Stimulated activated CD4-positive, alpha-beta T cell treated with anti-CD3 and anti-CD28 coated beads, Interleukin-12 subunit alpha, Interleukin-12 subunit beta, amount 100 ng/mL, for 4 hours (primary cell): ENCODE results near the gene PTPRN2.
"Not testable (repeated sequence)": the region's sequence is repeated elsewhere in the genome, so short reads cannot be mapped to it uniquely, and the experiment has no call there.

Experiments
- DNase-seq: peaks from one replicate; pipeline ENCODE4 v3.0.0-alpha.2; 2020

Gene PTPRN2

DNA sequence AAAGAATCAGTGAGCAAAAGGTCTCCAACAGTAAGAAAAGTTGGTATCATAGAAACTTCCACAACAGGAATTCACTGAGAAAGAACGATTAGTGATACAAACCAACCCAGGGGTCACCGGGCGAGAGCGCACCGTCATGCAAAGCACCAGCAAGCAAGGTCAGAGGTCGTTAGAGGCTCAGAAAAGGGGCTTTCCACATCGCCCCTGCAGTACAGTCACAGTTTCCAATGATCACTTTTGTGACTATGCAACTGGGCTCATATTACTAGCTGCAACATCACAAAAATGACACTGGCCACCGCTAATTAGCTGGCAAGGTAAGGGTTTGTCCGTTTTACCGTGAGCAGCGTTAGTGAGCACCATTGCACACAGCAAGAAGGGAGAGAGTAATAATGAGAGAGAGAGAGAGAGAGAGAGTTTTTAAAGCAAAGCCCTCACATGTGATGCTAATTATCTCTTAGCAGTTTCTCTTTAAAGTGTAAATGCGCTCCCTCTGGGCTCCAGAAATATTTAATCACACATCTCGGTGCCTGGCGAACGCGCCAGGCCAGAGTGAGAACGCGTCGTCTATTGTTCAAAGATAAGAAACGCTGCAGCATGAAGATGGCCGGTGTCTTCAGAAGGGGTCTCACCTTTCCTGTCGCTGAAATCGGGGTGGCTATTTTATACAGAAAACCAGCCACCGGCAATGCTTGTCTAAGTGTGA is 1013.4 kb downstream of the PTPRN2 start:
- no peak for DNase-seq

- no peak for DNase-seq
Measured at GRCh38 chr7:157573244-157573643, 1014.4 kb downstream of the PTPRN2 start.

- no peak for DNase-seq
Measured at GRCh38 chr7:157572622-157573021, 1015.0 kb downstream of the PTPRN2 start.

GRCh38 chr7:157570531-157571200 is 1017.0 kb downstream of the PTPRN2 start:
- DNase-seq, result no peak

- no peak for DNase-seq
Measured at GRCh38 chr7:157569967-157570366, 1017.7 kb downstream of the PTPRN2 start.

GRCh38 chr7:157568770-157569584 is 1018.6 kb downstream of the PTPRN2 start:
- peak; percentile 38 for DNase-seq

GRCh38 chr7:157568106-157568769 is 1019.4 kb downstream of the PTPRN2 start:
- no peak for DNase-seq

GRCh38 chr7:157567666-157568065 is 1020.0 kb downstream of the PTPRN2 start:
- no peak for DNase-seq

DNA sequence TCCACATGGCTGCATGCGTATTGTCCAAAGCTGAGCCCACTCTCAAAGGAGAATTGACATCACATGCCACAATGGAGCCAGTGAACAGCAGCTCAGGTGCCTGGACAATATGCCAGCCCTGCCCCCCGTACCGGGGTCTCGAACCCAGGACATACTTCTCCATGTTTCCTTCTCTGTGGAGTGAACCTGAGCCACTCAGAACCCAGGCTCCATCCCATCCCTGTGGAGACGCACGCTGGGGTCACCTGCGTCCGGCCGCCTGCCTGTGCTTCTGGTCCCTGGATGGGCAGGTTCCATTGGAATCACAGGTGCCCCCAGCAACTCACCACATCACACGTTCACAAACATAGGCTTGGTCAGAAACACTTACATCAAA is 1021.0 kb downstream of the PTPRN2 start:
- DNase-seq, result no peak

DNA sequence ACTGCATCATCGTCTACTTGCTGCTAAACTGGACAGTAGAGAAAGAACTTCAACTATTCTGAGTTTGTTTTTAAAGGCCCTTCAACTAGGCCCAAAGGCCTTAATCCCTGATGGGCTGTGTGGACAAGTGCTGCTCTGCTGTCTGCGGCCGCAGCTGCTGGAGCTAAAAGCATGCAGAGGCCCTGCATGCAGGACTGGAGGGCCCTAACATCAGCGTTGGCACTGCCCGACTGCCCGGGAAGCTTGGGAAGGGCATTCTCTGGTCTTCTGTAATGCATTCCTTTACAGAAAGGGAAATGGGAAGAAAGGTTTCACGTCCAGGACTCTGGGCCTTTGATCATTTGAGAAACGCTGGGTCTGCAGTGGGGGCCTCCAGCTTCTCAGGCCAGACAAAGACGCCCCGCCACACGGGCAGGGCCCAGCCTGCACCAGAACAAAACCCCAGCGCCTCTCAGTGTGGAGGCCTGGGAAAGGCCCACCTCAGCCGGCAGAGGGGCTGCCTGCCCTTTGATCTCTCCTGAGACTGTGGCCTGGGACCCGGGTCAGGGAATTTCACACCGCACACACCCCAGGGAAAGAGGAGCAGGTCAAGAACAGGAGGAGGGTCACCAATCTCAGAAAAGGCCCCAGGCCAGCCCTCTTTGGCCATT is 1021.5 kb downstream of the PTPRN2 start:
- DNase-seq, result no peak

DNA sequence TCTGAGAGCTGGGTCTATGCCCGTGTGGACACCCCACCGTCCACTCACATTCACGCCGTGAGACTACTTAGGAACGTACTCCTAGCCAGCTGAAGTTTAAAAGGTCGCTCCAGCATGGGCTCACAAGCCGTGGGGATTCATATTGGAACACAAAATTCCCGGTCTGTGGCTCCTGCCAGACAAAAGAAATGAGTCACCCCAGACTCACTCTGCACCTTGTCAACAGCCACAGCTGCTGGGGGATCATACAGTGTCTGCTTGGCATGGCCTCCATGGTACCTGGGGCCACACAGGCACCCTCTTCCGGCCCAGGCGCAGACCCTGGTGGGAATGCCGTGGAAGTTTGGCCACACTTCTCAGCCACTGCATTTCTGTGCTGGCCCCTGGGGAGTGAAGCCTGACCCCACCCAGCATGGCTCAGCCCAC is 1022.4 kb downstream of the PTPRN2 start:
- no peak for DNase-seq

DNA sequence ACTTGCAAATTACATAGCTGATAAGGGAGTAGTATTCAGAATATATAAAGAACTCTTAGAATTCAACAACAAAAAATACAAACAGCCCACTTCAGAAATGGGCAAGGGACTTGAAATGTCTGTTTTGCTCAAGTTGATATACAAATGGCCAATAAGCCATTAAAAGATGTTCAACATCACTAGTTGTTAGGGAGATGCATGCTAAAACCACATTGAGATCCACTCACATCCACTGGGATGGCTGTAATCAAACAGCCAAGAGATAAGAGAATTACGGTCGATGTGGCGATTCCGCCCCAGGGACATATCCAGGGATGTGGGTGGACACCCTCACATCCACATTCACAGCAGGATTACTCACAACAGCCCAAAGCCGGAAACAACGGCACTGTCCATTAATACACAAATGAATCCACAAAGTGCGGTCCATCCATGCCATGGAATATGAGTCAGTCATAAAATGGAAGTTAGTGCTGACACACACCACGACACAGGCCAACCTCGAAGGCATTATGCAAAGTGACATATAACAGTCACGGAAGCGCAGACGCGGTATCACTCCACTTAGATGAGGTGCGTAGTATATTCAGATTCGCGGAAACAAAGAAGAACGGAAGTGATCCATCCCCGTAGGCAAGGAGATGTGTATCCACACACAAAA is 1023.0 kb downstream of the PTPRN2 start:
- no peak for DNase-seq

DNA sequence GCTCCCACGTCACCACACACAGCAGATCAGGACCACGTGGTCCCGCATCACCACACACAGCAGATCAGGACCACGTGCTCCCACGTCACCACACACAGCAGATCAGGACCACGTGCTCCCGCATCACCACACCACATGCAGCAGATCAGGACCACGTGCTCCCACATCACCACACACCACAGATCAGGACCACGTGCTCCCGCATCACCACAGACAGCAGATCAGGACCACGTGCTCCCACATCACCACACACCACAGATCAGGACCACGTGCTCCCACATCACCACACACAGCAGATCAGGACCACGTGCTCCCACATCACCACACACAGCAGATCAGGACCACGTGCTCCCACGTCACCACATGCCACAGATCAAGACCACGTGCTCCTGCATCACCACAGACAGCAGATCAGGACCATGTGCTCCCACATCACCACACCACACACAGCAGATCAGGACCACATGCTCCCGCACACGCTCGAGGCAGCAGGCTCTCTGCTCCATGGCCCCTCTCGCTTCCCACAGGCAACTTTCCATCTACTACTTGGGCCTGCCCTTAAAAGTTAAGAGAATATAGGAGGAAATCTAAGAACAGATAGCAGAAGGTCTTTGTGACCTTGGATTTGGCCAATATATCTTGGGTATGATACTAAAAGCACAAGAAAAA is 1024.0 kb downstream of the PTPRN2 start:
- not testable (repeated sequence) for DNase-seq

DNA sequence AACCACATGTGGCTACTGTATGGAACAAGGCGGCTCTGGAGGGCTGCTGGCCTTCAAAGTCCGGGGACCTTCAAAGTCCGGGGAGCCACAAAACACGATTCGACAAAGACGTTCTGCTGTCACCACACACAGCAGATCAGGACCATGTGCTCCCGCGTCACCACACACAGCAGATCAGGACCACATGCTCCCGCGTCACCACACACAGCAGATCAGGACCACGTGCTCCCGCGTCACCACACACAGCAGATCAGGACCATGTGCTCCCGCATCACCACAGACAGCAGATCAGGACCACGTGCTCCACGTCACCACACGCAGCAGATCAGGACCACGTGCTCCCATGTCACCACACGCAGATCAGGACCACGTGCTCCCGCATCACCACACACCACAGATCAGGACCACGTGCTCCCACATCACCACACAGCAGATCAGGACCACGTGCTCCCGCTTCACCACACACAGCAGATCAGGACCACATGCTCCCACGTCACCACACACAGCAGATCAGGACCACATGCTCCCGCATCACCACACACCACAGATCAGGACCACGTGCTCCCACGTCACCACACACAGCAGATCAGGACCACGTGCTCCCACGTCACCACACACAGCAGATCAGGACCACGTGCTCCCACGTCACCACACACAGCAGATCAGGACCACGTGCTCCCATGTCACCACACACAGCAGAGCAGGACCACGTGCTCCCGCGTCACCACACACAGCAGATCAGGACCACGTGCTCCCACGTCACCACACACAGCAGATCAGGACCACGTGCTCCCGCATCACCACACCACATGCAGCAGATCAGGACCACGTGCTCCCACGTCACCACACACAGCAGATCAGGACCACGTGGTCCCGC is 1024.9 kb downstream of the PTPRN2 start:
- not testable (repeated sequence) for DNase-seq

GRCh38 chr7:157561816-157562410 is 1025.7 kb downstream of the PTPRN2 start:
- DNase-seq, result no peak

GRCh38 chr7:157561523-157561785 is 1026.2 kb downstream of the PTPRN2 start:
- no peak for DNase-seq

GRCh38 chr7:157560710-157561522 is 1026.7 kb downstream of the PTPRN2 start:
- DNase-seq, result no peak

DNA sequence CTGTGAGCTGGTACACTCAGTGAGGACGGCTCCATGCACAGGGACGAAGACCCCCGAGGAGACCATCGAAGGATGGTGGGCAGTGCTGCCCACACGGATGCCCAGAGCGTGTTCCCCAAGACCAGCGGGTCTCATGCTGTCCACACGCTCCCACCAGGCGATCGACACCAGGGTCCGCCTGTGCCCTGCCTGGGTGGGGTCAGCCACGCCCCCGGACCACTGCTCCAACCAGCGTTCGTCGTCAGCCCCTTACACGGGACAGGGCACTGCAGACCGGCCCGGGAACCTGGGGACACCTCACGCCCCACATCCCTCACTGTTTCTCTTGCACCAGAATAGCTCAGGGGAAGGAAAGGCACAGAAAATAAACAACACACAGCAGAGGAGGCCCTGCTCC is 1027.4 kb downstream of the PTPRN2 start:
- no peak for DNase-seq

DNA sequence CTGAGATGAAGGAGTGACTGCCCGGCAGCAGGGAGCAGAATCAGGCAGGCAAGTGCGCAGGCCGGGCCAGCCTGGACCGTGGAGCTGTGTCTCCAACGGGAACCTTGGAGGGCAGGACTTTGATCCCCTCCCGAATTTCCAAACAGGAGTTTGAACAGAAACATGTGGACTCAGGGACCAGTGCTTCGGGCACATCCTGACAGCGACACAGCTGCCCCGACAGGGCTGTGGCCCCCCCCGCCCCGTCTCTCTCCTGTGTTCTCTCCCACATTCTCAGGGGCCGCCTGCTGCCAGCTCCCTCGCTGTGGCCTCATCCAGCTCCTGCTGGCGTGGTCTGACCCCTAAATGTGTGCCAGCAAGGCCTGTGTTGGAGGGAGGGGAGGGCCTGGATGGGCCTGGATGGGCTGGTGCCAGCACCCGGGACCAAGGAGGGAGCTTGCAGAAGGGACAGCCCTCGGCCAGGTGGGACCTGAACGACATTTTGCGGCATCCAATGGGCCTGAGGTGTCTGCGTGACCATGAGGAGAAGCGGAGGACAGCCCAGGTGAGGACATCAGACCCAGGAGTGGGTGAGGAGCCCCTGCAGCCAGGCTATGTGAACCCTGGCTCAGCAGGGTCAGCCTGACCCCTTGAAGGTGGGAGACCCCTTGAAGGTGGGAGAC is 1027.9 kb downstream of the PTPRN2 start:
- no peak for DNase-seq
